GM21515 (cell line): ENCODE data around the gene NBPF26.
"Not testable (repeated sequence)": the region's sequence is repeated elsewhere in the genome, so short reads cannot be mapped to it uniquely, and the experiment has no call there.

Source experiments
- ATAC-seq: cut with Tn5 transposase; IDR thresholded peaks from one replicate; pipeline ENCODE4 v1.9.1; 2021; ENCODE audit not compliant: unreplicated experiment

Gene NBPF26

DNA sequence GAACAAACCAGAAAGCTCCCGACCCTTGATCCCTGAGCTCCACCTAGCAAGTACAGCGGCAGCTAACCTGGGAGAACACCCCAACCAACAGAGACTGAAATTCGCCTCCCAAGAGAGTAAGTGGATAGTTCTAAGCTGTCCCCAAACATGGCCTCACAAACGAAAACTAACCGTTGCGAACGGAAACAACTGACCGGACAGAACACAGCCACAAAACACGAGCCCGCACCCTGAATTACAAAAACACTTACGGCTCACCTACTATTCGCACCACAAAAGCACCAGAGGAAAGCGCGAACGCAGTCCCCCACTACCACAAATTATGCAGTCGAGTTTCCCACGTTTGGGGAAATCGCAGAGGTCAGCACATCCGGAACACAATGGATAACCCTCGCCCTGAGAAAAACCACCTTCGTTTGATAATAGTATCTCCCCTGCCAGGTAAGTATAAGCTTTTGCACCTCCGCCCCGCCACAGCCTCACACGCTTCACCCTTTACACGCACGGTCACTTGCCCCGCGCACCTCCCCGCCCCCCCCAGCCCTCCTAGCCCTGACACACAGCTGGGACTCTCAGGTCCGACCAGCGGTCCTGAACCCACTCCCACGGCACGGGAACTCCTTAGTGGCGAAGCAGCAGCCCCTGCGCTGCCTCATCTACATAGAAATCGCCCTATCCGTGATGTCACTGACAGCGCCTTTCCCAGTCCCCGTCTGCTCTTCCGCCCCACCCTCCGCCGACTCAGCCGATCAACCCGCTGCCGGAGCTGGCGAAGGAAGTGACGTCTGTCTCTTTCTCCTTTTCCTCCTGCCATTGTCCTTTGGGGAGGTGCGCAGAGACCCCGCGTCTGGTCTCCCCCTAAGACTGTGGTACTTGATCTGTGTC lies 127.0 kb downstream of the NBPF26 start:
- ATAC-seq, result peak; percentile 88

DNA sequence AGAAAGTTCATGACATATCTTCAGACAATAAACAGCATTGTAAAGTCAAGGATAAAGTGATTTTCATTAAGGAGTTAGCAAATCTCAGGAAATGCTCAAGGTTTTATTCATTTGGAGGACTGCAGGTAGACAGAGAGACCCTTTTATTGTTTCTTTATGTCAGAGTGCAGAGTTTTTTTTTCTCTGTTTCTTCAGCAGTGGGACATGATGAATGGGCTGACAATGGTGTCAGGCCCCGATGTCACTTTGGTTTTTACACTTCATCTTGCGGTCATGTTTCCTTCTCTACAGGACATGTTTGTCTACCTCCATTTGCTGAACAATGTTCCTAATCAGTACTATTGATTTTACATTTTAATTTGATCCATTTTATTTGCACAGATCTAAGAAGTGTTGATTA lies 134.4 kb downstream of the NBPF26 start:
- not testable (repeated sequence) for ATAC-seq

DNA sequence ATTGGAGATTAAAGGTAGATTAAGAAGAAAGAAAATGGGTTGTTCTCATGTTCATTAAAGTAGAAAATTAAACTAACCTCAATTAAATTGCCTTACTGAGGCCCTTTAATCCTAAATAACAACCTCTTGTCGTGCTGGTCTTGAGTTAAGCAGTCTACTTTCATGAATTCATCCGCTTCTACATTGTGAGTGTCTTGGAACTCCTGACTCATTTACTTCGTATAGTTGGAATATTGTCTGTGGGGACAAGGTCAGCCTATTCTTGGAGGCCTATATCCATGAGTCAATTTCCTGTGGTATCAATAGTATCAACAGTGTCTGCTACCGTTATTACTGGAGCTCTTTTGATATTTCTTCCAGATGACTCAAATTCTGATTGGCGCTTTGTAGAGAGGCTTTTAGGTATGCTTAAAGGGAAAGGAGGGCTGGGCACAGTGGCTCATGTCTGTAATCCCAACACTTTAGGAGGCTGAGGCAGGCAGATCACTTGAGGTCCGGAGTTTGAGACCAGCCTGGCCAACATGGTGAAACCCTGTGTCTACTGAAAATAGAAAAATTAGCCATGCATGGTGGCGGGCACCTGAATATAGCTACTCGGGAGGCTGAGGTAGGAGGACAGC lies 136.0 kb downstream of the NBPF26 start:
- not testable (repeated sequence) for ATAC-seq

DNA sequence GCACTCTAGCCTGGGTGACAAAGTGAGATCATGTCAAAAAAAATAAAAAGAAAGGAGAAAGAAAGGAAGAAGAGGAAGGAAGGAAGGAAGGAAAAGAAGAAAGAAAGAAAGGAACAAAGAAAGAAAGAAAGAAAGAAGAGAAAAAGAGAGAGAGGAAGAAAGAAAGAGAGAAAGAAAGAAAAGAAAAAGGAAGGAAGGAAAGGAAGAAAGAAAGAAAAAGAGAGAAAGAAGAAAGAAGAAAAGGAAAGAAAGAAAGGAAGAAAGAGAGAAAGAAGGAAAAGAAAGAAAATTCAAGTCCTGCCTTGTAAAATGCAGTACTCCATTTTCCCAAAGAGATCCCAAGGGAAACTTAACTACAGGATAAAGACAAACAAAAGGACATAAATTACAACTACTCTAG lies 154.5 kb downstream of the NBPF26 start:
- not testable (repeated sequence) for ATAC-seq

DNA sequence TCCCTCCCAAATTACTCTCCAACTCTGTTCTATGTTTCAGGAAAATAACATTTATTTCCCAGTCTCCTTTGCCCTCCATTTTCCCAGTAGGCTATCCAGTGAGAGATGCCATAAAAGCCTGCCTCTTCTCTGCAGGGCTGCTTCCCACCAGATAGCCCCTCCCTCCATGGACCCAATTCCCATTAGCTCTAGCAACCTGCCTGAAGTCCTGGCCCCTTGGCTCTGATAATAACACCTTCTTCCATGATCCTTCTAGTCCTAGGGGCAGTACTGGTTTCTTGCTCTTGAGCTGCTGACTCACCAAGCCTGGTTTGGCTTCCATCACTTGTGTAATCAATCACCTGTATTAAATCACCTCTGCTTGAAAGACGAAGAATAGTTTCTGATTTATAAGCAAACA lies 156.3 kb downstream of the NBPF26 start:
- ATAC-seq, result not testable (repeated sequence)

DNA sequence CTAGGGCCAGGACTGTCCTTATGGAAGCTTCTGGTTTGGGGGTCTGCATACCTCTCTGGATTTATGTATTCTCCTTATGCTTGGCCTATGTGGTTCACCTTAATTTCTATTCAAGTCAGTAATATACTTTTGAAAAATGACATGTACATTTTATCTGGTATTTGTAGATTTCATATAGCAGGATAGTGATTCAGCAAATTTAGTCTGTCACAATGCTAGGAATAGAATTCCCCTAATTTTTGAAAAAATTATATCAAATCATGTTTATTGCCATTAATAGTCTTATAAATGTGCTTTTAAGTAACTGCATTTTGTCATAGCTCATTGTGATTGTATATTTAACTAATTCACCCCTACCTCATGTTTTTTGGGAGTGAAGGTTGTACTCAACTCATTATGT lies 158.2 kb downstream of the NBPF26 start:
- not testable (repeated sequence) for ATAC-seq
